DMS114 treated with DMSO at 0.1 percent for 48 hours (cell line): Measurements from ENCODE around the gene PPP2R5C.

Experiments used
- DNase-seq: peaks from one replicate; lab custom pipeline; 2025; ENCODE audit not compliant: unreplicated experiment; lab: John Stamatoyannopoulos, UW

PPP2R5C gene

DNA sequence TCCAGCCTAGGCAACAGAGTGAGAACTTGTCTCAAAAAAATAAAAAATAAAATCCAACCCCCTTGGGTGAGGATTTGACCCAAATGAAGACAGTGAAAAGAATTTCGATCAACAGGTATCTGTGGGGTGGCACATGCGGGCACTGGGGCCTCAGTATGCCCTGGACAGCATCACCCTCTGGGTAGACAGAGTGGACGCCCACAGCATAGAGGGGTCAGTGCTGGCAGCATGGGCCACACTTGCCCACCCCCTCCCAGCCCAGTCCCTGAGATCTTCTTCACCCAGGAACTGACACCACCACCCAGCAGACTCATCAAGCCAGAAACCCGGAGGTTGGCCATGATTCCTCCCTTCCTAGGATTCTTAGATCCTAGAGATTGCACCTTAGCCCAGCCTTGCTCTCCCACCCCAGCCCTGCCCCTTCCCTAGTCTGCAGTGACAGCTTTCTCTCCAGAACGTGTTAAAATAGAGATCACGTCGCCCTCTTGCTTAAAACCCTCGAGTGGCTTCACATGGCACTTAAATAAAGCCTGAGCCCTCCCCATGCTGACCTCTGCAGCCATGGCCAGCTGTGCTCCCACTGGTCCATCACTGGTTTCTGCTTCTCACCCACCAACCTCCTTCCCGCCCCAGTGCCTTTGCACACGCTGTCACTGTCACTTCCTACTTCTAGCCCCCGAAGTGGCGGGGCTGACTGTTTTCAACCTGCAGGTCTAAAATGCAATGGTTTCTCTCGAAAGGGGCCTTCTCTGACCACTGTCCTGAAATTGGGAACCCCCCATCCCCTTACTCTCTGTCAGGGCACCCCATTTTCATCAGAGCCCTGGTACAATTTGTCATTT is 176.6 kb downstream of the PPP2R5C start:
- DNase-seq = no peak

GRCh38 chr14:101939646-101940170 is 178.2 kb downstream of the PPP2R5C start:
- DNase-seq = no peak

GRCh38 chr14:101944451-101944850 is 182.9 kb downstream of the PPP2R5C start:
- no peak for DNase-seq

- DNase-seq = no peak
Observed at GRCh38 chr14:101945171-101945570, 183.7 kb downstream of the PPP2R5C start.

GRCh38 chr14:101947577-101947903 is 186.0 kb downstream of the PPP2R5C start:
- DNase-seq = no peak

GRCh38 chr14:101947904-101948665 is 186.6 kb downstream of the PPP2R5C start:
- DNase-seq = peak; percentile 96

DNA sequence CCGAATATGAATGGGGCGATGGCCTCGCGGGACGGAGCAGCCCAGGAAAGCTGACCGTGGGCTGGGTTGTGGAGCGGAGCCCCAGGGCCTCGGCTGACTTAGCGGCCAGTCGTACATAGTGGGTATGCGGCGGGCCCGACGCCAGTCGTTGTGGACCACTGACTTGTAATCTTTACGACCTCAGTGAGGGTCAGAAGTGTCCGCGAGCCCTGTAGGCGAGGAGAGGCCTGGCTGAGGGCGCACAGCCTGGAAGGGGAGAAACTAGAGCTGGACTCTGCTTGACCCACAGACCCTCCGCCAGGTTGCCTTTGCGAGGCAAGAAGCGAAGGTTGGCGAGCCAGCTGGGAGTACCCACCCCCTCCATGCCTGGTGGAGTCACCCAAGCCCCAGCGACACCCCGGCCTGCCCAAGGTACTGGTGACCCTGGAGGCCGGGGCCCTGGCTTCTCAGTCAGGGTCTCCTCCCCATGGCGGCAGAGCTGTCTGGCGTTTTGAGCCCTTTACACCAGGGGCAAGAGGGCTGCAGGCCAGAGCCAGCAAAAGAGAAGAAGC is 187.2 kb downstream of the PPP2R5C start:
- no peak for DNase-seq

DNA sequence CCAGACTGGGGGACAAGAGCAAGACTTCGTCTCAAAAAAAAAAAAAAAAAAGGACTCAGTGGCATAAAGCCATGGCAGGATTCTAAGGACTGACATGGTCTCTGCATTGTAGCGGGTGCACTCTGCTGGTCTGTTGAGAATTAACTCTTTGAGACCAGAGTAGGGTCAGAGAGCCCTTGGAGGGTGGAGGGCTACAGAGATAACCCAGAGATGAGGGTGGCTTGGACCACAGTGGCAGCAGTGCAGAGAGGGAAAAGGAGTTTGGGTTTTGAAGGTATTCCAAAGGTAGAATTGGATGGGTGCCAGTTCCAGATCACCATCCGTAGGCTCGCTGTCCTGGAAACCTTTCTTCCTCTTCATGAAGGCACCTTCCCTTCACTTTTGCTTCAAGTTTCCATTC is 188.6 kb downstream of the PPP2R5C start:
- no peak for DNase-seq

DNA sequence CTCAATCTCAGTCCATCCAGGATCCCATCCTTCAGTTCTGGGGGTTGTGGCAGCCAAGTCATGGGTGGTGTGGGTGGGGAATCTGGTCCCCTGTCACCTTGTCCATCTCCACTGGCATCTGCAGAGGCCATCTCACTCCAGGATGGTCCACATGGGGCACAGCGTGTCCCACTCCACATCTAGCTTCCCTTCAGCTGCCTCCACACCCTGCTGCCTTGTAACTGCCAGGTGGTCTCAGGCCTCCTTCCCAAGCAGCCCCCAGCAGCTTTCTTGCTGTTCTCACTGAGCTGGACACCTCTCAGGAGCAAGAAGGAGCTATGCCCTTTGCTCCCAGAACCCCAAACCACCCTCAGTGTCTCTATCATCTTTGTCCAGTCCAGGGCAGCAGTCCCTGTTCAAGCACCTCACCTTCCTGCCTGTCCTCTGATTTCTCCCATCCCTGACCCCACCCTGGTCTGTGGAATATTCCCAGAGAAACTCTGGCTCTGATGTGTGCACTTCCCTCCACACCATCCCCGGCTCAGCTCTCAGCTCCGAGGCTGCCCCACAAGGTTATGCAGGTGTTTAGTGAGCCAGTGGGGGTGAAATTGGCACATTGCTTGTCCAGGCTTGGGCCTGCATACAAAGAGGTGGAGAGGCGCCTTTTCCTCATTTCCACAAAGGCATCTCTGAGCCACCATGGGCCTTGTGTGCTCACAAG is 189.2 kb downstream of the PPP2R5C start:
- DNase-seq = no peak

DNA sequence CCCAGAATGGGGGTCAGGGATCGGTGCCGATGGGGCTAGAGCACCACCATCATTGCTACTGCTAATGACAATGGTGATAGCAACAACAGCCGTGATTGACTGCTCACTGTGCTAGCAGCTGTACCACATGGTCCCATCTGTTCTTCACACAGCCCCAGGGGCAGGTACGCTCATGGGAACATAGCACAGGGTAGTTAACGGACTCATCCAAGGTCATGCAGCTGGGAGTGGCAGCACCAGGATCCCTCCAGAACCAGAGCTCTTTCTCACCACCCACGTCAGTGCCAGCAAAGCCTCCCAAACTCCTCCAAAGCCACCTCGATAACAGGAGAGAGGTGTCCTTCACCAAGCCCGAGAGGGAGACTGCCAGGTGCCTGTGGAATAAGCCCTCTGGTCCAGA is 191.6 kb downstream of the PPP2R5C start:
- DNase-seq = no peak

GRCh38 chr14:101954501-101954900 is 193.0 kb downstream of the PPP2R5C start:
- no peak for DNase-seq

DNA sequence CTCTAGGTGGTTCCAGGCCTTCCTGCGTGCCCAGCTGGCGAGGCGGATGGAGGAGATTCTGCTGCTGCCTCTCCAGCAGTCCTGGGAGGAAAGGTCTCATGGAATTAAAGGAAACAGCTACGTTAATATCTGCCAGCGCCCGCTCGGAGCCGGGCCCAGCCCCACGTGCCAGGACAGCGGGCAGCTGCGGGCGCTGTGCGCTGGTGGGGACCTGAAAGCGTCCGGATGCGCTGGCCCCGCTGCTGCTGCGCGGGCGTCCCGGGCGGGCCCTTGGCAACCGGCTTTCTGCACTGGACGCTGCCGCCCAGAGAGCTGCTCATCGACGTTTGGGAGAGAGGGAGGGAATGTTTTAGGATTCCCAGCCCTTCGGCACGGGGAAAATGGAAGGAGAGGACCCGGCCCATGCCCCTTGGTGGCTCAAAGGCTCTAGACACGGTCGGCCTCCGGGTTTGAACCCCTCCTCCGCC is 194.2 kb downstream of the PPP2R5C start:
- DNase-seq = no peak

DNA sequence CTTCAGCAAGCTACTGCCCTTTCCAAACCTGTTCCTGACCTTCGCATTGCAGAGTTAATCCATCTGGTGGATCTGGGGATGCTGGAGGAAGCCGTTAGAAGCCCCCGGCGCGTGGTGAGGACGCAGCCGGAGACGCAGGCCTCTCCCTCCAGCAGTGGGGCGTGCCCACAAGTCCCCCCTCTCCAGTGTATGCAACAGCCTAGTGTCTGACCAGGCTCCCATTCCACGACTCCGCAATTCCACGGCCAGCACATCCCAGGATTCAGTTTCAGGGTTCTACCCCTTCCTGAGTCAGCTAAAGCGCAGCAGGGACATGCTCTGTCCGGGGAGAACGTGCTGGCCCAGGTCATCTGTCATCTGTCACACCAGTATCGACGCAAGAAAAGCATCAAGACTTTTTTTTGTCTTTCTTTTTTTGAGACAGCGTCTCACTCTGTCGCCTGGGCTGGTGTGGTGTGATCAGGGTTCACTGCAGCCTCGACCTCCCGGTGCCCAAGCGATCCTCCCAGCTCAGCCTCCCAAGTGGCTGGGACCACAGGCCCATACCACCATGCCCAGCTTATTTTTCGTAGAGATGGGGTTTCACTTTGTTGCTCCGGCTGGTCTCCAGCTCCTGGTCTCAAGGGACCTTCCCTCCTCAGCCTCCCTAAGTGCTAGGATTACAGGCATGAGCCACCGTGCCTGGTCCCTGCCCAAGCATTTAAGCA is 194.8 kb downstream of the PPP2R5C start:
- no peak for DNase-seq

- no peak for DNase-seq
Observed at GRCh38 chr14:101957406-101958234, 196.1 kb downstream of the PPP2R5C start.

DNA sequence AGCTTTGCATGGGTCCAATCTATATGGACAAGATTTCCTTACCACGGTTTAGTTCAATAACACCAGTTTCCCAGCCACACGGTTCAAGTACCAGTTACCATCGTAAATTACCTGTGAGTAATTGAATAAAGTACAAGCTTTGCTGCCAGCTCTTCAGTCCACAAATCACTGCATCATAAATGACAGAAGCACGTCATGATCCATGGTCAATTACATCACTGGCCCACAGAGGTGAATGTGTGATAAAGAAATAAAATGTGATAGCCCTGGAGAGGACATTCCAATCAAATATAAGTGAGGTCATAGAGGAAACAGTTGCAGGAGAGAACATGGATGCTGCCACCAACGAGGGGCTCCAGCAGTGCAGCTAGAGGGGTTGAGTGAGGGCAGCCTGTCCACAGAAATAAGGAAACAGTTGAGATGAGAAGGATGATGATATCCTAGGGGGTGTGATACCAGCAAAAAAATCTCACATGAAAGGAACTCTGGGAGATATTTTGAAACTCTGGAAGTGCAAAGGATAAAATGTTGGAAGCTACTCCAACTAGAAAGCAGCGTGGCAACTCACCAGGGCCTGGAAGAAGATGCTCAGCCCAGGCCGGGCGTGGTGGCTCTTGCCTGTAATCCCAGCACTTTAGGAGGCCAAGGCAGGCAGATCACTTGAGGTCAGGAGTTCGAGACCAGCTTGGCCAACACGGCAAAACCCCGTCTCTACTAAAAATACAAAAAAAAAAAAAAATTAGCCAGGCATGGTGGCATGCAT is 197.1 kb downstream of the PPP2R5C start:
- DNase-seq = no peak

DNA sequence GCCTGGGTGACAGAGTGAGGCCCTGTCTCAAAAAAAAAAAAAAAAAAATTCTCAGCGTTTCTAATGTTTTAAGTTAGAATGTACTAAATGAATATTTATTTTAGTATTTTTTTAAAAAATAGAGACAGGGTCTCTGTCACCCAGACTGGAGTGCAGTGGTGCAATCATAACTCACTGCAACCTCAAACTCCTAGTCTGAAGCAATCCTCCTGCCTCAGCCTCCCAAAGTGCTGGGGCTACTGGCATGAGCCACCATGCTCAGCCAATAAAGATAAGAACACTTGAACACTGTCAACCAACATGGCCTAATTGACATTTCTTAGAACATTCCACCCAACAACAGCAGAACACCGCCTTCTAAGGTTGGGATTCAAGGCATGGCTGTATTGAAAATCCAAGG is 197.8 kb downstream of the PPP2R5C start:
- DNase-seq = no peak

- DNase-seq = no peak
Observed at GRCh38 chr14:101960225-101960624, 198.7 kb downstream of the PPP2R5C start.

DNA sequence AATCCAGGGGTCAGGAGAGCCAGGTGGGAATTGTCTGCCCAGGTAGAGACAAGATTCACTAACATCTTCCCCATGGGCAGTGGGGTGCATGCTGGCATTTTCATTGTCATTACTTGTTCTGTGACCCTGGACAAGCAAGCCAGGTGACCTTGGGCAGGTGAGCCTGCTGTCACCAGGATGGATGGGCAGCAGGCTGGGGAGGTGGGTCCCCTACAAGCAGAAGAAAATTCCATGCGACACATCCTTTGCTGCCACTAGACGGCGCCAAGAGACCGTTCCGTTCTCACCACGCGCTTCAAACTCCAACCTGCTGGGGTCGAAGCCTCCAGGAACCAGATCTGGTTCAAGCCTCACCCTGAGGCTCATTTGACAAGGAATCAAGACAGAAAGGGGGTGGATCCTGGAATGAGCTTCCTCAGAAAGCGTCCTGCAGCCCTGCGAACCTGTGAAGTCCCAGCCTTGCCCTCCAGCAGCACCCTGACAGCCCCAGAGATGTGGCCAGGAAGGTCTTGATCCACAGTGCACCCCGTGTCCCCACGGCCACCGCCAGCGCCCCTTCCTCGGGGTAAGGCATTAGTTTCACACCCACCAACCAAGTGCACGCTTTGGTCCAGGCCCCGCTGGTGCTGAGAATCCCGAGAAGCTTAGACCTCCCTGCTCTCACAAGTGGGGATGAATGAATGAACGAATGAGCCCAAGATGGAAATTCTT is 199.7 kb downstream of the PPP2R5C start:
- peak; percentile 74 for DNase-seq
